ENCODE data around the gene RNF181.
A peak's percentile ranks its signal among the peaks of the same experiment; 100 is the strongest.

Gene RNF181

DNA sequence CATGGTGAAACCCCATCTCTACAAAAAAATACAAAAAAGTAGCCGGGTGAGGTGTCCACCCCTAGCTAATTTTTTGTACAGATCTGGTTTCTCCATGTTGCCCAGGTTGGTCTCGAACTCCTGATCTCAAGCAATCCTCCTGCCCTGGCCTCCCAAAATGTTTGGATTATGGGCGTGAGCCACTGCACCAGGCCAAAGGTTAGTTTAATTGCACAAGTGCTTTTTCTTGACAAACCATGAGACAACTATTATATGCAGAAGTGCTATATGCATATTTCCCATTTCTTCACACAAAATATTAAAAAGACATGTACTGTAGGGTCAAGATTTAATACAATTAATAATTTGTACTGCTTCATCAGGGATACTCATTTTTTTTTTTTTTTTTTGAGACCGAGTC lies 29.3 kb upstream of the RNF181 start:
- no peak overlapping the region for H3K27ac ChIP-seq
- no peak overlapping the region for H3K4me3 ChIP-seq

DNA sequence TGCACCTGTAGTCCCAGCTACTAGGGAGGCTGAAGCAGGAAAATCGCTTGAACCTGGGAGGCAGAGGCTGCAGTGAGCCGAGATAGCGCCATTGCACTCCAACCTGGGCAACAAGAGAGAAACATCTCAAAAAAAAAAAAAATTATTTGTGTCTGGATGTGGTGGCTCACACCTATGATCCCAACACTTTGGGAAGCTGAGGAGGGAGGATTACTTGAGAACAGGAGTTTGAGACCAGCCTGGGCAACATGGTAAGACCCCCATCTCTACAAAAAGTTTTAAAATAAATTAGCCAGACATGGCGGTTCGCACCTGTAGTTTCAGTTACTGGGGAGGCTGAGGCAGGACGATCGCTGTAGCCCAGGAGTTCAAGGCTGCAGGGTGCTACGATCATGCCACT lies 19.8 kb upstream of the RNF181 start:
- H3K27ac ChIP-seq = no peak overlapping the region
- no peak overlapping the region for H3K4me3 ChIP-seq

DNA sequence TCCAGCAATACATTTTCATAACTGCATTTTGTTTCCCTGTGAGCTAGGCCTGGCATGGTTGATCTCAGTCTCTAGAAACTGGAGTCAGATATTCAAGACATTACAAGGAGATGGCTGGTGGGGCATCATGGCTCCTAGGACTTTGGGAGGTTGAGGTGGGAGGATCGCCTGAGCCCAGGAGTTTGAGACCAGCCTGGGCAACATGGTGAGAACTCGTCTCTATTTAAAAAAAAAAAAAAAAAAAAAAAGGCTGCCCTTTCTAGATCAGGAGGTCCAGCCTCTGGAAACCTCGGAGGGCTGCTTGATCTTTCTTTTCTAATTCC lies 18.5 kb upstream of the RNF181 start:
- Histone ChIP-seq H3K4me3 (peak overlapping the region in 5 of 7 experiments; percentile 37 to 64 (median 52)), H3K27ac (peak overlapping the region in 20 of 21 experiments; percentile 73 to 94 (median 88))

DNA sequence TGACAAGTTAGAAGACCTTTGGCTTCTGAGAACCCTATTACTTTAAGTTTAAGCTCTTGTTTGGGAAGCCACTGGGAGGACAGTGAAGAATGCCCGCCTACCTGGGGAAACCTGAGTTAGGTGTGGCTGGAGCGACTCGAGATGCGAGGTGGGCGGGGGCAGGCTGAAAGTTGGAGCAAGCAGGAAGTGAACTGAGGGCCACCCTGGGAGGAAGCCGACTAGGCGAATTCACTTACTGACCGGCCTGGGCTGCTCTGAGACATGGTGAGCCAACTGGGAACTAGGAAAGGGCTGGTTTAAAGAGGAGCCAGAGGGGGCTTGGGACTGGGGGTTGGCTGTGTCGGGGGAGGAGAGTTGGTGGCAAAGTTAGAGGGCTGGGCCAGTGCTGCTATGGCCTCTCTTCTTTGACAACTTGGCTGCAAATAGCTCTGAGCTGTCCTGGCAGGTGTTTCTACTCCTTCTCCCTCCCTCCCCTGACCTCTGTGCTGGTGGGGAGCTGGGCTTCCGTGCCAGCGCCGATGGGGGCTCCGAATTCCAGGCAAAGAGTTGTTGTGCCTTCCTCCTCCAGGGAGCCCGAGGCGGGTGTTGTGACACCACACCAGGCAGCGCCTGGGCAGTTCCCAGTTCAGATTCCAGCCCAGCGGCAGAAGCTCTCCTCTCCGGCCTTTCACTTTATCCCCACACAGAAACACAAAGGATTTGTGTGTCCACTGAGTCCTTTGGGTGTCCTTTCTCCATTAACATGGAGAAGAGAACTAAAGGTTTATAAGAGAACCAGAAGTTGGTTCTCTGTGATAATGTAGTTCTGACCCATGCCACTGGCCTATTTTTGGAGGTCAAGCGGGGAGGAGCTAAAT lies 17.9 kb upstream of the RNF181 start, which contains the start of gene VAMP8:
VAMP8 (plus strand) TSS at position 201 of the 857 bp plus-strand sequence; CDS start at position 262, 61 bp downstream.
- peak within 1 kb of the TSS; percentile 68 to 94 (median 88) for H3K27ac ChIP-seq
- H3K4me3 ChIP-seq = peak within 1 kb of the TSS; percentile 37 to 64 (median 52)

DNA sequence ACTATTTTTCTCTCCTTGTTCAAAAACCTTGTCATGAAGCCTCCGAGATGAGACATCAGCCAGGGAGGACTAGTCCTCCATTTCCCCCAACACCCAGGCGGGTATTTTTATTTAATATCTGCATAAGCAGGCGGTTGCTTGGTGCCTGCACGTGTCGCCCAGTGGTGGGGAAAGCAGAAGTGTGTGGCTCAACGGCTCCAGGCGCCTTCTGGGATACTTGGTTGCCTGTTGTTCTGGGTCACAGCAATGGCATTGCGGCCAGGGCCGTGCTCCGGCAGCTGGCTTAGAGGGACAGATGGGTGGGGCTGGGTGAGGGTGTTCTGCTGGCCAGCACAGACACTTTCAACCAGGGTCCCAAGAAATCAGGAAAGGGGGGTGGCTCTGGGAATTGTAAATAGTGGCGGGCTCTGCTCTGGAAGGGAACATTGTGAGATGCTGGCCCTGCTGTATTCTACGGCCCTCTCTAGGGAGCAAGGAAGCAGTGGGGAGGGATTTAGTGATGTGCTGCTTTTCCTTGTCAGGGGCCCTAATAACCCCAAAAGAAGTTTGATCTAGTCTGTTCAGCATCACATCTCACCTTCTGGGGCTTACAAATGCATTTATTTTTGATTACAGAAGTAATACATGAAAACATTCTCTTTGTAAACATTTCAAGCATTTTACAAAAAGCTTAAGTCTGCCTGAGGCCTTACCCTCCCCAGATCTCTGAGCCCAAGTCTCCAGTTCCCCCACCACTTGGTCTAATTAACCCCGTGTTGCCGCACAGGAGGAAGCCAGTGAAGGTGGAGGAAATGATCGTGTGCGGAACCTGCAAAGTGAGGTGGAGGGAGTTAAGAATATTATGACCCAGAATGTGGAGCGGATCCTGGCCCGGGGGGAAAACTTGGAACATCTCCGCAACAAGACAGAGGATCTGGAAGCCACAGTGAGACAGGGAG lies 17.0 kb upstream of the RNF181 start:
- Histone ChIP-seq H3K27ac (peak overlapping the region; percentile 68 to 94 (median 88)), H3K4me3 (peak overlapping the region; percentile 37 to 64 (median 52))

DNA sequence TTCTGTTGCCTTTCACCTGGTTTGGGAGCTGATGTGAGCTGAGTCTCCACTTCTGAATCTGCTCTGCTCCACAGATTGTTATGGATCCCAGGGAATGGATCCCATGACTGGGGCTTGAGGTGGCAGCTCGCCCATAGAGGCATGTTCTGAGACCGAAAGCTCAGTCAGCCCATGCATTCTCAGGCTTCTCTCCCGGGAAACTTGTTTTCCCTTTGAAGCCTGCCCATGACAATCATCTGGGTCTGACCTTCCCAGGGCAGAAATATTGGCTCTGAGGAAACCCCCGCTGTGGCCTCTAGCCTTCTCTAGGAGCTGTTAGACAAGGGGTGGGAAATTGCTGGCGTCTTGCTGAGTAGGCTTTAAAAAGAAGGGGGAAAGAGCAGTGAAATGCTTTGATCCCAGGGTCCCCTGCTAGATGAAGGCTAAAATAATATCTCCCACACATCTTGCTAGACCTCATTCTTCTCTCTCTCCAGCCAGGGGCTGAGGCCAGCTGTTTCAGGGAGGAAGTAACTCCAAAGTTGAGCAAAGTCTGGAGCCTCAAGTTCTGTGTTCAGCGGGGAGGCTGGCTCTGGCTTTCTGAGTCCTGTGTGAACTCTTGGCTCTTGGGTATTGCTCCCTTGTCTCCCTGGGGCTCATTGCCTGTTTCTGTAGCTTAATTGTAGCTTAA lies 16.1 kb upstream of the RNF181 start:
- Histone ChIP-seq H3K27ac (peak overlapping the region in 20 of 21 experiments; percentile 76 to 94 (median 88)), H3K4me3 (peak overlapping the region; percentile 17 to 62 (median 52))

DNA sequence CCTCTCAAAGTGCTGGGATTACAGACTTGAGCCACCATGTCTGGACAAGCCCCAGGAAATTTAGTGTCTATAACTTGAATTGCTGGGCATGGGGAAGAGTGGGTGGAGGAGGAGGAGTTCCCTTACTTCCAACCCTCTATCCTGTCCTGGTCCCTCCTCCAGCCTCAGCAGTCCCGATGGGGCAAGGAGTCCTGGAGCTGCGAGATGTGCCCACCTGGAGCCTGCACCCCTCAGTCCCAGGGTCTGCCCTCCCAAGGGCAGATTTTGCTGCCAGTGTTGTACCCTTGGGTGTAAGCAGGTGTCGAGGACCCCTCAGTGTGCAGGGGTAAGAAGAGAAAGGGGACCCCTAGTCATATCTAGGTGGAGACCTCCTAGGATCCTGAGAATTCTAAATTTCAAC lies 15.3 kb upstream of the RNF181 start:
- Histone ChIP-seq H3K4me3 (no peak overlapping the region), H3K27ac (peak overlapping the region in 16 of 21 experiments; percentile 76 to 94 (median 88))

DNA sequence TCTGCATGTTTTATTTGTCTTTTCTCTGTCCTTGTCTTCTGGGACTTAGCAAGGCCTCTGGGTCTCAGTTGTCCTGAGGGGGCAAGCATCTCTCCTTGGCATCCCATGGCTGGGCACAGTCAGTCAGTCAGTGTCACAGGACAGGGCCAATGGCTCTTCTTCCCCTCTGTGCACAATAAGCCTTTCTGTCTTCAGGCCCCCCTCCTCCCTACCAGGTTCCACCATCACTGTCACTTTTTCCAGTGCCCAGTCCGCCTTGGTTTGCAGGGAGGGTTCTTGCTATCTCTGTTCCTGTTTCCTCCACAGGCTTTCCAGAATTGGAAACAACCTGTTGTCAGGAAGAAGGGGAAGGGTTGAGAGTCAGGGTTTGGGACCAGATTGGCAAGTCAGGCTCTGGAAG lies 13.1 kb upstream of the RNF181 start:
- no peak overlapping the region for H3K4me3 ChIP-seq
- H3K27ac ChIP-seq = peak overlapping the region in 1 of 21 experiments; percentile 21

DNA sequence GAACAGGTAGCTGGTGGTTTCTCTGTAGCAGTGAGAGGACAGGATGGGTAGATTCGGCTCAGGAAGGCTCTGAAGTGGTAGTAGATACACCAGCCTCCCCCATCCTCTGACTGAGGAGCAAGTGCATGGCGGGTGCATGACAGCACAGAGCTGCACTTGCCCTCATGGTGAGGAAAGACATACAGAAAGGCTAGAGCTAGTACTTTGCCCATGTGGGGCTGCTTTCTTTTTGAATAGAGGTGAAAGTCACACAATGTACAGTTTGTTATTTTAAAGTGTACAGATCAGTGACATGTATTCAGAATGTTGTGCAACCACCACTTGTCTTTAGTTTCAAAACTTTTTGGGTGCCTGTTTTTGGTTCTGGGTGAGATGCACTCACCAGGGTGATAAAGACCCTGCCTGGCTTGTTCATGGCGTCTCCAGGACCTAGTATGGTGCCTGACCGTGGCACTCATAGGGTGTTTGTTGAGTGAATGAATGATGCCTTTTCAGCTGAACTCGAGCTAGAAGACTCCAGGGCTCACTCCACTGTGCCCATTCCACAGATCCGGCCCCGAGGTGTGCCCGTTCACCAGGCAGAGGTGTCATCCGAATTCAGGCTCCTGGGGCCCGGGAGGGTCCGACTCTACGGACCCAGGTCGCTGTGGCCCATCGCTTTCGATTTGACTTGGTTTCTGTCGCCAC lies 11.7 kb upstream of the RNF181 start:
- H3K4me3 ChIP-seq = peak overlapping the region; percentile 31 to 58 (median 50)
- H3K27ac ChIP-seq = peak overlapping the region; percentile 69 to 96 (median 87)

DNA sequence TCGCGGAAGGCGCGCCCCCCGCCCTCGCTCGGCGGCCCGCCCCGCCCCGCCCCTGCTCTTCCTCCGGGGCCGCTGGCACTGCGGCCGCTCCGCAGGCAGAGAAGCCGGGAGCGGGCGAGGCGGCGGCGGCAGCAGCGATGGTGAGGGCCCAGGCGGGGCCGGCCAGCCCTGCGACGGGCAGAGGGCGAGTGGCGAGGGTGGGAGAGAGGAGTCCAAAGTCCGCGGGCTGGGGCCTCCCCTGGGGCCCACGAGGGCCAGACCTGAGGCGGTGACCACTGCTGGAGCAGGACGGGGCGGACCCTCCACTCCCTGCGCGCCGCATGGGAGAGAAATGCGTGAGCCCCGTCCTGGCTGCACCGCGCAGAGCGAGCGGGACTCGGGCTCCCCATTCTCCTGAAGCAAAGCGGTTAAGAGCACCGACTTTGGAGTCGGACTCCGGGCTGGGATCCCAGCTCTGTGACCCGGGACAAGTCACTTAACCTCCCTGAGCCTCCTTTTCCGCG lies 11.1 kb upstream of the RNF181 start, which contains the start of gene VAMP5:
VAMP5 (plus strand) TSS at position 78 of the 503 bp plus-strand sequence; CDS start at position 138, 60 bp downstream.
- Histone ChIP-seq H3K4me3 (peak within 1 kb of the TSS; percentile 31 to 58 (median 50)), H3K27ac (peak within 1 kb of the TSS; percentile 69 to 96 (median 87))

DNA sequence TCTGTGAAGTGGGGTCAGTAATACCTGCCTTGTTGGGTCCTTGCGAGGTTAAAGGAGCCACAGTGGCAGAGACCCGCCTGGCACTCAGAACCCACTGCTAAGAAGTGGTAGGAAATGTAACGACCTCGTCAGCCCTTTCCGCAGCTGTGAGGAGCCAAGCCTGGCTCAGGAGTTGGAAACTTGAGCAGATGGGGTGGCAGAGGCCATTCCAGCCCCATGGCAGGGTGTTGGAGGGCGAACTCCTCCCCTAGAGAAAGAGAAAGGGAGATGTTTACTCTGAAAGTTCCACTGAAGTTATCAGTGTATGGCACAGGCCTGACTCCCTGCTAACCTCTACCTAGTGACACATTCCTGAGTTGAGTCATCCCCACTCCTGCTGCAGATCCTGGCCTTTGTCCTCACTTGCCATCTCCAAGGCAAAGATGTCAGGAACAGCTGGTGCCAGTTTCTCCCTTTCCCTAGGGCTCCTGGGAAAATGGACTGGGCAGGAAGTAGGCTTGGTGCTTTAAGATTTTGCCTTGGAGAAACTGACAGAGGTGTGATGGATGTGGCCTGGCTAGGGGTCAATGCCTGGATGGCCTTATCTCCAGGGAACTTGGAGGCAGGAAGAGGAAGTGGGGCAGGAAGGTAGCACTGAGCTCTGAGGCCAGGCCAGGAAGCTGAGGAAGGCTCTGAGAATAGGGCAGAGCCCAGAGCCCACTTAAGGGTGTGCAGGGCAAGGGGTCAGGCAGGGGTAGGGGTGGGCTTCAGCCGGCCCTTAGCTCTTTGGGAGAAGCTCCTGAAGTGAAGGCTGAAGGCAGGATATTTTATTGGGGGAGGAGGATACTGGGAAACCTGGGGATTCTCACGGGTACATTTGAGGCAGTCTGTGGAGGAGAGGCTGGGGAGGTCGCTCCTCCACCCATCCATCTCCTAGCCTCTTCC lies 10.4 kb upstream of the RNF181 start:
- peak overlapping the region; percentile 69 to 96 (median 87) for H3K27ac ChIP-seq
- peak overlapping the region; percentile 31 to 58 (median 50) for H3K4me3 ChIP-seq

DNA sequence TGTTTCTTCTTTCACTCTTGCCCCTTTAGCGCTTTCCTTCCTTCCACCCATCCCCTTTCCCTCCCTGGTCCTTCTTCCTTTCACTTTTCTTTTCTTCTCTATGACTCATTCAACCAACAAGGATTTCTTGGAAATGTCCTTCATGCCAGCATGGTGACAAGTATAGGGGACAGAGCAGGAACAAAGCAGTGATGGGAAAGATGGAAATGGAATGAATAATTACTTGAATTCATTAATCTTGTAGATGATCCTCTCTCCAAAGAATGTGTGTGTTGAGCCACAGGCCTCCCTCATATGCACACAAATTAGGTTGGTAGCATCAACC lies 9.8 kb upstream of the RNF181 start:
- Histone ChIP-seq H3K4me3 (no peak overlapping the region), H3K27ac (peak overlapping the region in 19 of 21 experiments; percentile 71 to 96 (median 87))

DNA sequence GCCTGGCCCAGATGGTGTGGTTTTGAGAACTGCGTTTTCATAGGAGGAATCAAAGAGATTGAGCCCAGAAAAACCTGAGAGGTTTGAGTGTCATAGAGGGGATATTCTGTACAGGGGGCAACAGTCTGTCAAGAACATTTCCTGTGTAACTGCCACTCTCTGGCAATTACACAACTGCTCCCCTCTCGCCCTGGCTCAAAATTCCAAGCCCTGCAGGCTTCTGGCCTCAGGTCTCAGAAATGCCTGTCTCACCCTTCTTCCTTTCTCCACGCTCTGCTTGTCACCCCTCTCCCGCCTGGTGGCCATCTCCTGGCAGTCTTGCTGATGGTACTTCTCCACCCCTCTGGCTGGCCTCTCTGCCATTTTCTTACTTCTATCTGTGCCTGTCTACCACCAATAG lies 7.3 kb upstream of the RNF181 start:
- no peak overlapping the region for H3K4me3 ChIP-seq
- peak overlapping the region in 17 of 21 experiments; percentile 8 to 92 (median 57) for H3K27ac ChIP-seq

DNA sequence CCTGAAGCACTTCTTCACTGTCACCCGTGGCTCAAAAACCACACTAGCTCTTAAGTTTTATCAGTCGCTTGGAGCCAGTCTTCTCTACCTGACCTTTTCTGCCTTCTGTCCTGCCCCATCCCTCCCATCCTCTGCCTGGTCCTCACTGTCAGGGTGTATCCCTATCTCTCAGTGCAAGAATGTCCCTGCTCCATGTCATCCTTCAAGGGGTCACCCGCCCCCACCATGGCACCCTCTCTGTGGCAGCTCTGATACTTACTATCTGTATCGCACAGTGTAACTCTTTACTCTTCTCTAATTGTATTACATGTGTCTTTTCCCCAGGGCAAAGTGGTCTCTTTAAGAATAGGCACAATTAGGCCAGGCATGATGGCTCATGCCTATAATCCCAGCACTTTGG lies 6.9 kb upstream of the RNF181 start:
- peak overlapping the region in 16 of 21 experiments; percentile 5 to 92 (median 70) for H3K27ac ChIP-seq
- no peak overlapping the region for H3K4me3 ChIP-seq

DNA sequence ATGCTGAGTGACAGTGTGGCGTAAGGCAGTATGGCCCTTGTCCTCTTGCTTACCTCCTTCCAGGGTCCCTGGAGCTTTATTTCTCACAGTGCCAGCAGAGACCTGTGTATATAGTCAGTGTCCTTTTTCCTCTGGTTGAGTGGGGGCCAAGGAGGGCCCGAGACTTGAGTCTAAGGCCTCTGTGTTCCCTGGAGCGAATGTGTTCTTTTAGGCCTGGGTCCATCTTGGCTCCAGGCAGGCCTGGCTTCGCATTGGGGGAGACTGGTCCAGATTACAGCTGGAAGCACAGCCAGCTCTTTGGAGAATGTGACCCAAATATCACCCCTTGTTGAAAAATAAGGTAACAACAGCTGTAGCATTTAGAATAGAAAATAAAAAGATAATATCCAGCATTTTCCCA lies 6.4 kb upstream of the RNF181 start:
- peak overlapping the region in 14 of 21 experiments; percentile 16 to 92 (median 78) for H3K27ac ChIP-seq
- H3K4me3 ChIP-seq = no peak overlapping the region

DNA sequence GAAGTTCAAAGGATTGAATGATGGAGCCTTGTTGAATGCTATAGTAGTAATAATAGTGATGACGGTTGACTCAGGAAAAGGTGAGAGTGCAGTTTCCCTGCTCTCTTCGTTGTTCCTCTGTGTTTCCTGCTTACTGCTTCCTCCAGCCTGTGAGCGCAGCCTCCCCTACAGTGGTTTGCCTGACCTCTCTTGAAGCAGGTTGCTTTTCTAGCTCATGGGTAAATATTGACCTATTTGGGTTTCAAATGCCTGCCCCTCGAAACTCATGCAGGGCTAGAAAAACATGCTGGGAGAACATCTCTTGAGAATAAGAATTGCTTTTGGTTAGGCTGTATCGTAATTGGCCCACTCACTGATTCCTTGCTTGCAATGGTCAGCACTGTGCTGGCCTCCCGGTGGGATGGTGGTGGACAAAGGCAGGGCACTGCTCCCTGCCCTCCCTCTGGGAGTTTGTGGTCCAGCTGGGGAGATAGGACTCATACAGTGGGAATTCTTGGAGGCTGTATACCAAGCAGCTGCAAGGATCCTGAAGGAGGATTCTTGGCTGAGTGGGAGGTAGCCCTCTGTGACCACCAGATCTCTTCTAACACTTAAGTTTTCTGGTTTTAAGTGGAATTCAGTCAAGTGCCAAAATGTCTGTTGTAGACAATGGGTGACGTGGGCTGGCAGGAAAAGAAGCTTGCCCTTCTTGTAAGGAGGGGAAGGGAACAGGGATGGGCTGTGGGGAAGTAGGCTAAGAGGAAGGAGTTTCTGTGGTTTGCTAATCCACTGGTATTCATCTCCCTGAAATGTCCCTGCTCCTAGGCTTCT lies 5.4 kb upstream of the RNF181 start:
- Histone ChIP-seq H3K27ac (peak overlapping the region in 20 of 21 experiments; percentile 55 to 92 (median 80)), H3K4me3 (no peak overlapping the region)

DNA sequence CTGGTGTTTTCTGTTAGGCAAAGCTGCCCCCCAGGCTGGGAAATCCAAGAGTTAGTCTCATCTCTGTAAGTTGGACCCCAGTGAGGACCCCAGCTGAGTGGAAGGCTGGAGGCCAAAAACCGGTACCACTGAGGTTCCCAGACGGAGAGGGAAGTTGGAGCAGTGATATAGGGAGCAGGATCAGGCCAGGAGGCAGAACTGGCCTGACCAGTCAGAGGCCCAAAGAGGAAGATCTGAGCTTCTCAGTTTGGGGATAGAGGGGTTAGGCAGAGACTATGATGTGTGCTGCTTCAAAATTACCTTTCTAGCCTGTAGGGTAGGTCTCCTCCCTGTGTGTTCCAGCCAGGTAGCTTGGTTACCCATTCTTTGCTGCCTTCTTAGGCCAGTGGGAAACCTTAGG lies 4.6 kb upstream of the RNF181 start:
- Histone ChIP-seq H3K4me3 (no peak overlapping the region), H3K27ac (peak overlapping the region in 20 of 21 experiments; percentile 55 to 92 (median 80))
